Left lung (tissue), 10 donors: ENCODE data around the gene BAG3. TPM values are rescaled to one million over a fixed set of nuclear protein-coding genes. Genes with fewer than 3 reads are reported as not detected.
"Not testable (repeated sequence)": the region's sequence is repeated elsewhere in the genome, so short reads cannot be mapped to it uniquely, and the experiment has no call there.

Source experiments
- ATAC-seq: fragments of 200-7000 bp; cut with Tn5 transposase; one replicate; pipeline ENCODE4 v1.9.1; 2020; ENCODE audit warnings: moderate library complexity
- DNase-seq, 4 donors: peaks; one replicate each; pipeline ENCODE4 v3.0.0-alpha.2; 2013 to 2020
- H3K27ac ChIP-seq, 2 donors: fragments of 200-600 bp; sonication (generic) in 1 of 2; one replicate each; pipeline versions ENCODE4 v1.5.0 to v1.8.0; 2020 to 2021
- H3K27me3 ChIP-seq, 2 donors: fragments of 200-600 bp; sonication (generic) in 1 of 2; one replicate each; pipeline versions ENCODE4 v1.5.0 to v1.8.0; 2020 to 2021
- H3K36me3 ChIP-seq, 2 donors: fragments of 200-600 bp; sonication (generic) in 1 of 2; one replicate each; pipeline versions ENCODE4 v1.5.0 to v1.8.0; 2020 to 2021
- H3K4me1 ChIP-seq, 2 donors: fragments of 200-600 bp; one replicate each; pipeline ENCODE4 v1.8.0; 2021
- H3K4me3 ChIP-seq, 2 donors: fragments of 200-600 bp; sonication (generic) in 1 of 2; one replicate each; pipeline versions ENCODE4 v1.5.0 to v1.8.0; 2020 to 2021; ENCODE audit warnings: mild to moderate bottlenecking in 1 of 2
- H3K9me3 ChIP-seq, 2 donors: fragments of 200-600 bp; sonication (generic) in 1 of 2; one replicate each; pipeline versions ENCODE4 v1.5.0 to v1.8.0; 2020 to 2021
- CTCF ChIP-seq, 2 donors: fragments of 200-600 bp; sonication (generic) in 1 of 2; IDR thresholded peaks; one replicate each; pipeline versions ENCODE4 v1.5.0 to v1.8.0; 2021; ENCODE audit warnings: antibody characterized with exemption in 2 of 2
- intact Hi-C, 2 donors: fragments of 100-400 bp; cut with DNase I; formaldehyde crosslinking; loops; one replicate each; pipeline versions ENCODE4 v1.11.2 to v1.14.2; 2022
- polyA plus RNA-seq, 6 donors: library from polyadenylated mRNA; unstranded; fragments of 120-200 nt; gene quantifications; one replicate each; pipeline ENCODE4 v1.2.1, GENCODE V29; 2013; ENCODE audit not compliant: insufficient read length in 6 of 6
- total RNA-seq, 2 donors: library from RNA; stranded (reverse); fragmentation: NEBNext Ultra II Directional; extraction: Animal tissue kit (Norgen Biotek cat#: 25700); gene quantifications; one replicate each; pipeline ENCODE4 v1.2.1, GENCODE V29; 2021
- donor health status: DM: no; HTN: yes; CAD: no.
- donor health status: DM: no; HTN: no; CAD: no.

BAG3 gene
- total and polyA plus RNA-seq, 8 donors: 15.5 to 49.9 (median 19.6) TPM

GRCh38 chr10:119616882-119617570 lies 34.2 kb upstream of the BAG3 start:
- peaks cover 0 to 13% of the 10 kb centered on the region in 2 donors for H3K4me1 ChIP-seq
- no peak overlapping the region for H3K27ac ChIP-seq
- H3K27me3 ChIP-seq: no peaks in the 10 kb centered on the region
- no peaks in the 10 kb centered on the region for H3K9me3 ChIP-seq
- intact Hi-C loops: no loop called here
- ATAC-seq (no peak), DNase-seq (no peak)
- H3K36me3 ChIP-seq: no peaks in the 10 kb centered on the region
- no peak overlapping the region for H3K4me3 ChIP-seq
- no peak for TF ChIP-seq CTCF (IDR thresholded peaks at IDR 0.05)

GRCh38 chr10:119619215-119619614 lies 32.0 kb upstream of the BAG3 start:
- no peaks in the 10 kb centered on the region for H3K27me3 ChIP-seq
- no peak for TF ChIP-seq CTCF (IDR thresholded peaks at IDR 0.05)
- H3K27ac ChIP-seq: no peak overlapping the region
- intact Hi-C loops: no loop called here
- ATAC-seq (no peak), DNase-seq (no peak)
- peaks cover 0 to 13% of the 10 kb centered on the region in 2 donors for H3K4me1 ChIP-seq
- no peaks in the 10 kb centered on the region for H3K9me3 ChIP-seq
- H3K4me3 ChIP-seq: no peak overlapping the region
- H3K36me3 ChIP-seq: no peaks in the 10 kb centered on the region

GRCh38 chr10:119619811-119620210 lies 31.4 kb upstream of the BAG3 start:
- H3K36me3 ChIP-seq, H3K27ac ChIP-seq, ATAC-seq, H3K4me3 ChIP-seq, DNase-seq, H3K9me3 ChIP-seq, intact Hi-C loops, H3K27me3 ChIP-seq: not testable (repeated sequence)
- H3K4me1 ChIP-seq: peaks cover 0 to 13% of the 10 kb centered on the region in 2 donors

GRCh38 chr10:119620241-119621077 lies 30.7 kb upstream of the BAG3 start:
- no peak for TF ChIP-seq CTCF (IDR thresholded peaks at IDR 0.05)
- no peak for ATAC-seq

GRCh38 chr10:119621078-119621384 lies 30.1 kb upstream of the BAG3 start:
- ATAC-seq: no peak
- intact Hi-C loops: no loop called here
- TF ChIP-seq CTCF (IDR thresholded peaks at IDR 0.05): no peak

More at GRCh38 chr10:119620241-119621077, 30.7 kb upstream of the BAG3 start:
- intact Hi-C loops: no loop called here
- Histone ChIP-seq H3K27ac (no peak overlapping the region), H3K36me3 (no peaks in the 10 kb centered on the region), H3K4me3 (no peak overlapping the region), H3K4me1 (peaks cover 0 to 13% of the 10 kb centered on the region in 2 donors), H3K9me3 (no peaks in the 10 kb centered on the region), H3K27me3 (no peaks in the 10 kb centered on the region)
- DNase-seq: no peak

More at GRCh38 chr10:119621078-119621384, 30.1 kb upstream of the BAG3 start:
- H3K4me1 ChIP-seq: peaks cover 0 to 13% of the 10 kb centered on the region in 2 donors
- no peak for DNase-seq
- H3K9me3 ChIP-seq: no peaks in the 10 kb centered on the region
- no peaks in the 10 kb centered on the region for H3K27me3 ChIP-seq
- H3K27ac ChIP-seq: no peak overlapping the region
- H3K4me3 ChIP-seq: no peak overlapping the region
- no peaks in the 10 kb centered on the region for H3K36me3 ChIP-seq
